Measurements from ENCODE around the gene FAM168A.

DNA sequence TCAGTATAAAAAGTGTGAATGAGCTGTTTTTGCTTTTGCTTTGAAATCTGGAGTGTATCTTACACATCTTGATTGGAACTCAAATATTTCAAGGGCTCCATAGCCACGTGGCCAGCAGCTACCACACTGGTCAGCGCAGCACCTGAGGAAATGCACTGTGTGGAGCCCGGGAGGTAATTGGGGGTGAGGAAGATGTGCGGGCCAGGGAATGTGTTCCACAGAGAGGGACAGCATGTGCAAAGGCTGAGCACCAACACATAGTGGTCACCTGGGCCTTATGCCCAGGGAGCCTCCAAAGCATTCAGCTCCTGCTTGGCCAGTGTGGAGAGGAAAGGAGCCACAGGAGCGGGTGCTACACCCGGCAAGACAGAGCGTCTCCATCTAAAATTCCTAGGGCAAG is 200.9 kb downstream of the FAM168A start:
- TF ChIP-seq YY1 (IDR thresholded peaks at IDR 0.05; ENCODE audit: insufficient read depth, insufficient read length), result no peak
- TF ChIP-seq SUZ12 (IDR thresholded peaks at IDR 0.05; ENCODE audit: extremely low read depth, insufficient read depth, insufficient read length), result no peak
